Measurements from ENCODE around the gene SPAM1.

- no peak for TF ChIP-seq CTCF (IDR thresholded peaks at IDR 0.05; ENCODE audit: insufficient read depth, low read length, poor library complexity, severe bottlenecking)
- TF ChIP-seq EZH2phosphoT487 (conservative IDR thresholded peaks at IDR 0.05; ENCODE audit: low read length), result no peak
These were observed 36.7 kb downstream of the SPAM1 start for GRCh38 chr7:123961771-123962170.

Data from SU-DHL-6 (cell line).